Measurements from ENCODE around the gene TIAM2.
A peak's percentile ranks its signal among the peaks of the same experiment; 100 is the strongest.

The TIAM2 gene

DNA sequence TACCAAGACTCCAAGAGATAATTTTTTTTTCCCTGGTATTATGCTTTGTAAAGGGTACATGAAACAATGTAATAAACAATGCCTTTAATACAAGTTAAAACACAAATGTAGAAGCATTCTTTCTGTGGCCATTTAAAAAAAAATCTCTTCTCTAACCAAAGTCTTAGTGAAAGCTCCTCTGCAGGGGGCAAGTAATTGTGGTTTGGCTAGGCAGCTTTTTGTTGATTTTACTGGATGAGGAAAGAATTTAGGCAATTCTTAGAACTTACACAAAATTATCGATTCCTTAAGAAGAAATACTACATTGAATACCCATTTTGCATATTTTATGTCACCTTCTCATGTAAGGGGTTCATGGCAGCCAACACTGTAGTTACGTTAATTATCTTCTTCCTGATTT, 306.8 kb downstream of the TIAM2 start:
- Histone ChIP-seq H3K9me3 (ENCODE audit: control insufficient read depth, insufficient read depth, low read length) (no peaks in the 10 kb centered on the region), H3K4me3 (ENCODE audit: low read depth, low read length) (no peak overlapping the region), H3K27me3 (ENCODE audit: control insufficient read depth, insufficient read depth, low read length) (no peaks in the 10 kb centered on the region), H3K36me3 (ENCODE audit: control insufficient read depth, insufficient read depth, low read length) (peaks cover 84% of the 10 kb centered on the region), H3K4me1 (ENCODE audit: control insufficient read depth, insufficient read depth, low read length) (peaks cover 17% of the 10 kb centered on the region), H3K9ac (ENCODE audit: low read depth, low read length) (no peak overlapping the region), H3K27ac (ENCODE audit: low read depth, low read length) (peak overlapping the region; percentile 32)

- H3K27me3 ChIP-seq (ENCODE audit: control insufficient read depth, insufficient read depth, low read length): no peaks in the 10 kb centered on the region
- H3K4me1 ChIP-seq (ENCODE audit: control insufficient read depth, insufficient read depth, low read length): peaks cover 17% of the 10 kb centered on the region
- H3K9me3 ChIP-seq (ENCODE audit: control insufficient read depth, insufficient read depth, low read length): no peaks in the 10 kb centered on the region
- peaks cover 84% of the 10 kb centered on the region for H3K36me3 ChIP-seq (ENCODE audit: control insufficient read depth, insufficient read depth, low read length)
- H3K4me3 ChIP-seq (ENCODE audit: low read depth, low read length): no peak overlapping the region
- H3K9ac ChIP-seq (ENCODE audit: low read depth, low read length): no peak overlapping the region
- H3K27ac ChIP-seq (ENCODE audit: low read depth, low read length): no peak overlapping the region
Measured at GRCh38 chr6:155303361-155303870, 308.3 kb downstream of the TIAM2 start.

DNA sequence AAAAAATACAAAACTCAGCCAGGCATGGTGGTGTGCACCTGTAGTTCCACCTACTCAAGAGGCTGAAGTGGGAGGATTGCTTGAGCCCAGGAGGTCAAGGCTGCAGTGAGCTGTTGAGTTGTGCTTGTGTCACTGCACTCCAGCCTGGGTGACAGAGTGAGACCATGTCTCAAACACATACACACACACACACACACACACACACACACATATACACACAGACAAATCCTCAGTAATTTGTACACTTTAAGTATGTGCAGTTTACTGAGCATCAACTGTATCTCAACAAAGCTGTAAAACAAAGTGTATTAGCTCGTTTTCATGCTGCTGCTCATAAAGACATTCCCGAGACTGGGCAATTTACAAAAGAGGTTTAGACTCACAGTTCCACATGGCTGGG, 311.8 kb downstream of the TIAM2 start:
- Histone ChIP-seq H3K4me3 (ENCODE audit: low read depth, low read length) (no peak overlapping the region), H3K9me3 (ENCODE audit: control insufficient read depth, insufficient read depth, low read length) (no peaks in the 10 kb centered on the region), H3K4me1 (ENCODE audit: control insufficient read depth, insufficient read depth, low read length) (peaks cover 7% of the 10 kb centered on the region), H3K27me3 (ENCODE audit: control insufficient read depth, insufficient read depth, low read length) (no peaks in the 10 kb centered on the region), H3K9ac (ENCODE audit: low read depth, low read length) (no peak overlapping the region), H3K27ac (ENCODE audit: low read depth, low read length) (no peak overlapping the region), H3K36me3 (ENCODE audit: control insufficient read depth, insufficient read depth, low read length) (peaks cover 89% of the 10 kb centered on the region)

Measured in HUES48 (cell line).